Astrocyte of the cerebellum (primary cell): ENCODE data around the gene GIMAP4.

Experiments
- DNase-seq: peaks from one replicate; pipeline ENCODE4 v3.0.0-alpha.2; 2011; ENCODE audit warnings: low read depth
- H3K4me3 ChIP-seq: 2 replicates; pipeline ENCODE4 v1.5.1; 2011; ENCODE audit warnings: mild to moderate bottlenecking, low read depth, low read length, moderate library complexity
- CTCF ChIP-seq: IDR thresholded peaks from 2 replicates; pipeline ENCODE4 v1.5.1; 2012; ENCODE audit warnings: low read length, low read depth, moderate library complexity, mild to moderate bottlenecking; ENCODE audit errors: missing control alignments
- in situ Hi-C: cut with HindIII; loops from 2 replicates; pipeline ENCODE4 v1.10.0; 2017; ENCODE audit warnings: low sequenced_read_pairs

Gene GIMAP4

GRCh38 chr7:150566123-150566522 lies 1.1 kb upstream of the GIMAP4 start:
- in situ Hi-C loops, result no loop called here
- no peak overlapping the region for H3K4me3 ChIP-seq
- no peak for TF ChIP-seq CTCF
- no peak for DNase-seq

- TF ChIP-seq CTCF, result no peak
- no peak overlapping the region for H3K4me3 ChIP-seq
- DNase-seq, result no peak
- in situ Hi-C loops, result no loop called here
Measured at GRCh38 chr7:150566572-150566971, 618 bp upstream of the GIMAP4 start.

- in situ Hi-C loops, result no loop called here
- no peak overlapping the region for H3K4me3 ChIP-seq
- DNase-seq, result no peak
- TF ChIP-seq CTCF, result no peak
Measured at GRCh38 chr7:150567871-150568301, 696 bp downstream of the GIMAP4 start.

GRCh38 chr7:150568714-150569113 lies 1.5 kb downstream of the GIMAP4 start:
- H3K4me3 ChIP-seq, result no peak overlapping the region
- no peak for DNase-seq
- in situ Hi-C loops, result no loop called here
- TF ChIP-seq CTCF, result no peak

- in situ Hi-C loops, result no loop called here
- no peak for TF ChIP-seq CTCF
- DNase-seq, result no peak
- no peak overlapping the region for H3K4me3 ChIP-seq
Measured at GRCh38 chr7:150569245-150569955, 2.2 kb downstream of the GIMAP4 start.

- no peak for TF ChIP-seq CTCF
- in situ Hi-C loops, result no loop called here
- DNase-seq, result no peak
- H3K4me3 ChIP-seq, result no peak overlapping the region
Measured at GRCh38 chr7:150570556-150571465, 3.6 kb downstream of the GIMAP4 start.
